Activated CD8-positive, alpha-beta memory T cell treated with anti-CD3 and anti-CD28 coated beads, Interleukin-2, amount 50 U/mL, for 1 hour (primary cell): ENCODE measurements around the gene GPRC6A.
"Not testable (repeated sequence)": the region's sequence is repeated elsewhere in the genome, so short reads cannot be mapped to it uniquely, and the experiment has no call there.

Experiments used
- DNase-seq: peaks from one replicate; pipeline ENCODE4 v3.0.0-alpha.2; 2020; ENCODE audit errors: extremely low read depth

Gene GPRC6A

GRCh38 chr6:116828983-116829382, at the start of gene GPRC6A:
TSS of gene GPRC6A (minus strand) at chr6:116829083. CDS start at chr6:116829013, 70 bp downstream.
- no peak for DNase-seq

- DNase-seq: no peak
Measured at GRCh38 chr6:116877743-116878142, 48.9 kb upstream of the GPRC6A start.

- no peak for DNase-seq
Measured at GRCh38 chr6:116876635-116877611, 48.0 kb upstream of the GPRC6A start, which contains the start of gene RFX6. TSS of gene RFX6 (plus strand) at chr6:116877242. CDS start at chr6:116877276, 34 bp downstream.

GRCh38 chr6:116876107-116876506, 47.2 kb upstream of the GPRC6A start:
- DNase-seq: no peak

GRCh38 chr6:116872771-116873170, 43.9 kb upstream of the GPRC6A start:
- no peak for DNase-seq

GRCh38 chr6:116866281-116866871, 37.5 kb upstream of the GPRC6A start:
- no peak for DNase-seq

- DNase-seq: no peak
Measured at GRCh38 chr6:116859264-116859663, 30.4 kb upstream of the GPRC6A start.

- DNase-seq: no peak
Measured at GRCh38 chr6:116858060-116858459, 29.2 kb upstream of the GPRC6A start.

- DNase-seq: no peak
Measured at GRCh38 chr6:116847227-116847626, 18.3 kb upstream of the GPRC6A start.

GRCh38 chr6:116842459-116842858, 13.6 kb upstream of the GPRC6A start:
- DNase-seq: no peak

- no peak for DNase-seq
Measured at GRCh38 chr6:116840091-116840490, 11.2 kb upstream of the GPRC6A start.

GRCh38 chr6:116836606-116837342, 7.9 kb upstream of the GPRC6A start:
- no peak for DNase-seq

- not testable (repeated sequence) for DNase-seq
Measured at GRCh38 chr6:116834526-116834925, 5.6 kb upstream of the GPRC6A start.

- no peak for DNase-seq
Measured at GRCh38 chr6:116827561-116828240, 1.2 kb downstream of the GPRC6A start.

GRCh38 chr6:116816336-116816735, 12.5 kb downstream of the GPRC6A start:
- not testable (repeated sequence) for DNase-seq

GRCh38 chr6:116812051-116812650, 16.7 kb downstream of the GPRC6A start:
- no peak for DNase-seq

GRCh38 chr6:116801971-116802370, 26.9 kb downstream of the GPRC6A start:
- DNase-seq: no peak

- no peak for DNase-seq
Measured at GRCh38 chr6:116799945-116800344, 28.9 kb downstream of the GPRC6A start.

- no peak for DNase-seq
Measured at GRCh38 chr6:116797585-116797984, 31.3 kb downstream of the GPRC6A start.

- DNase-seq: no peak
Measured at GRCh38 chr6:116793224-116793623, 35.7 kb downstream of the GPRC6A start.

- DNase-seq: no peak
Measured at GRCh38 chr6:116783852-116784251, 45.0 kb downstream of the GPRC6A start.
